ES-I3 (cell line): ENCODE measurements around the gene NCBP2L.
A peak's percentile ranks its signal among the peaks of the same experiment; 100 is the strongest.

ENCODE experiments used
- H3K36me3 ChIP-seq: 2 replicates; pipeline ENCODE4 v1.6.1; 2013; ENCODE audit warnings: mild to moderate bottlenecking, low read length, control low read depth, moderate library complexity; ENCODE audit not compliant: insufficient read depth
- H3K4me1 ChIP-seq: 2 replicates; pipeline ENCODE4 v1.6.1; 2013; ENCODE audit warnings: mild to moderate bottlenecking, control low read depth, low read length; ENCODE audit not compliant: insufficient read depth
- H3K9ac ChIP-seq: 2 replicates; pipeline ENCODE4 v1.6.1; 2013; ENCODE audit warnings: low read depth, mild to moderate bottlenecking, low read length, moderate library complexity
- H3K9me3 ChIP-seq: 2 replicates; pipeline ENCODE4 v1.6.1; 2013; ENCODE audit warnings: mild to moderate bottlenecking, low read length, moderate library complexity; ENCODE audit not compliant: control insufficient read depth, insufficient read depth

NCBP2L gene

DNA sequence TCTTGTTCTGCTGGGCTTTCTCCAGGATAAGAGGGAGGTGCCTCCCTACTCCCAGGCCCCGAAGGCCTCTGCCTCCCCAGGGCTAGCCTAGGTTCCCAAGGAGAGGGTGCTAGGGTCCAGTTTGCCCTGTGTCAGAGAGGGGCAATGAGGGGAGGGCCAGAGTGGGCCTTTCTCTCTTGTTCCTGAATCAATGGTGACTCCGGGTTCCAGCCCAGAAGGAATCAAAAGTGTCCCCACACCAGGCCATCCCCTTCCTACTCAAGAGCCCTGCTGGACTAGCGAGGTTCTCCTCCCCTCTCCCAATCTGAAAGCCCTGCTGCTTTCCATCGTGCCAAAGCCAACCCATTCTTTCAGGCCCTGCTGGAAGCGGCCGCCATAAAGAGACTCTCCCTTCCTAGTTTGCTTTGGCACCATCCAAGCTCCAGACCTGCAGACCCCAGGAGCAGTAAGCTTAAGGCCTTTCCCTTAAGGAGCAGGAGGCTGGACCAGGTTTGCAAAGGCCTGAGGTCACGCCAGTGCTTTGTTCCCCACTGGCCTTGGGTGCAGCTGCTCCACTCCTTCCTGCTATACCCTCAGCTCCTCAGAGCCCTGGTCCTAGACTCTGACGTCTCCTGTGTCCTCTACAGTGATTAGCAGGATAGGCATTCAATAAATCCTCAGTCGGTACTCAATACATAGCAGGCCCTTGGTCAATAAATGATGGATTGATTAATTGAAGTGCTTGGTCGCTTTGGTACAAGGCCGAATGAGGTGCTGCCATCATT is 12.5 kb upstream of the NCBP2L start:
- Histone ChIP-seq H3K36me3 (no peaks in the 10 kb centered on the region), H3K9ac (no peak overlapping the region), H3K9me3 (no peaks in the 10 kb centered on the region), H3K4me1 (peaks cover 14% of the 10 kb centered on the region; the same call in 1 of the 2 replicates)

DNA sequence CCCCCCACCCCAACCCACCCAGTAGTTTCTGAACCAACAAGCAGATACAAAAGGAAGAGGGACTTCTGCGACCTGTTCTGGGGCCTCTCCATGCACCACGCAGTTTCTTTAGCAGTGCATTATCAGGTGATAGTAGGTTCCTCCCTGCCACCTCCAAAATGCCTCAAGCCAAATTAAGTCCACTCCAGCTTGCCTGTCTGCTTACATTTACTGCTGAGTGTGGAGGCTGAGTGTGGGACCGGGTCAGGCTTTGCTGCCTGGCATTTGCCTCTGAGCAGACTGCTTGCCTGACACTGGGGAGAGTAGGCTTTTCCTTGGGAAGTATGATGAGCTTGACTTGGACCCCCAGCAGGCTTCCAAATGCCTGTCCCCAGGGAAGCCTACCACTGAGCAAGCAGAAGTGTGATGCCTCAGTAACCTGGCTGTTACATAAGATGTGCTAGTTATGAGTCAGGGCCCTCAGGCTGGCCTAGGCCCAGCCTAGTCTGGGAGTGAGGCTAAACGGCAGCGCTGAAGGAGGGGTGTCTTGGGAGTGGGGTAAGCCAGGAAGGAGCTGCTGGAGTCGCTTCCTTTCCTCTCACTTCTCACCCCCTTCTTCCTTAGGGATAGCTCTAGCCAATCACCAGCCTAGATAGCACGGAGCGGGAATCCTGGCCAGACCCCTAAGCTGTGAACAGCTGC is 10.9 kb upstream of the NCBP2L start:
- Histone ChIP-seq H3K4me1 (peaks cover 14% of the 10 kb centered on the region; the same call in 1 of the 2 replicates), H3K9ac (no peak overlapping the region), H3K36me3 (no peaks in the 10 kb centered on the region), H3K9me3 (no peaks in the 10 kb centered on the region)

DNA sequence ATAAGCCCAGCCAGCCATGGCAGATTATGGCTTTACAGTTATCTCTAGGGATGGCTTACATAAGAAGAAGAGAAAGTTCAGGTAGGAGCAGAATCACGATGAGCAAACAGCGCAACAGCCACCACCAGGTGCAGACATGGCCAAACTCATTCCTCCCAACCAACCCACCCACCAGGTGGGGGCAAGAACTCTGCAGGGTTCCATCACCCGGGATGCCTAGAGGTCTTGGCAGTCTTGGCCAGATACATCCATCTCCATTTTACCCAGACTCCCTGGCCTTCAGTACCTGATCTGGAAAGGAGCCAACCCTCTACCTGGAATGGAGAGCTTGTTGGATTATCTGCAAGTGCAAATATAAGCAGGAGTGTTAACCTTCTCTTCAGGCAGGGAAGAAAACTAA is 9.5 kb upstream of the NCBP2L start:
- H3K9me3 ChIP-seq: no peaks in the 10 kb centered on the region
- no peaks in the 10 kb centered on the region for H3K36me3 ChIP-seq
- peaks cover 16% of the 10 kb centered on the region for H3K4me1 ChIP-seq
- H3K9ac ChIP-seq: no peak overlapping the region

DNA sequence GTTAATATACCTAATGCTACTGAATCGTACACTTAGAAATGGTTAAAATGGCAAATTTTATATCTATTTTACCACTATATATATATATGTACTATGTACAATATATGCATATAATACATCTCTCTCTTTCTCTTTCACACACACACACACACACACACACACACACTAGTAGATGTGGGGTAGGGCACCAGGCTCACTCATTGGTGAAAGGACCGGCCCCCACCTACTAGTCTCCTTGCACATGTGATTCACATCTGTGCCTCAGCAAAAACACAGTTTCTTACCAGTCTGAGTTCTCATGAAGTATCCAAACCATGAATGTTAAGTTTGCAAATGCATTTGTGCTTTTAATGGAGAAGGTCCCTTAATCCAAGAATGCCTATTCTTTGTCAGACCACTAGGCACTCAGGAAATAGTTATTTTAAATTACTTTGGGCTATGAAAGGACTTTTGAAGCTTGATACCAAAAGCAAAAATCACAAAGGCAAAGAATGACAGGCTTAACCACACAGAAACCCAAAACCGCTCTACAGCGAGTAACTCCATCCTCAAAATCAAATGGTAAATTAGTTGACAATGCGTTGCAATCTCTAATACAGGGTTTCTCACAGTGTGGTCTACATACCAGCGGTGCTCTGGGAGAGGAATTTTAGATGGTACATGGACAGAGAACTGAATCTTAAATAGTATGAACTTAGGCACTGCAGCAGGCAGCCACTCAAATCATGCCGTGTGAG is 7.8 kb upstream of the NCBP2L start:
- H3K36me3 ChIP-seq: no peaks in the 10 kb centered on the region

DNA sequence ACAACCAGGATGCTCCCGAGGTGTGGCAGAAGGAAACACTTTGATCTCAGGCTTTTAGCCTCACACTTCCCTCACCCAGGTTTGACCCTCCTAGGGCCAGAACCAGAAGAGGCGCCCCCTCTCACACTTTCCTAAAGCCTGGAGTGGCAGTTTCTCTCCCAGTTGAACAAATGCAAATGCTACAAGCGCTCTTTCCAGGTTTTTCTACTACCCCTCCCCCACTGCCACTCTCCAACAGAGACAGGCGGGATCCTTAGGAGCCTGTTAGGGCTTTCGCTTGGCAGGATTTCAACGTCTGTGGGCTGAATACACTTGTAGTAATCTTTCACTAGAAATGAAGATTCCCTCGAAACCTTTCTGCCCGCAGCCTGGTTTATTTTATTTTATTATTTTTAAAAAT is 4.3 kb upstream of the NCBP2L start:
- no peaks in the 10 kb centered on the region for H3K9me3 ChIP-seq
- peaks cover 17% of the 10 kb centered on the region for H3K4me1 ChIP-seq
- no peak overlapping the region for H3K9ac ChIP-seq
- no peaks in the 10 kb centered on the region for H3K36me3 ChIP-seq

More for the DNA sequence above, 7.8 kb upstream of the NCBP2L start:
- Histone ChIP-seq H3K9ac (no peak overlapping the region), H3K9me3 (no peaks in the 10 kb centered on the region), H3K4me1 (peaks cover 22% of the 10 kb centered on the region)

DNA sequence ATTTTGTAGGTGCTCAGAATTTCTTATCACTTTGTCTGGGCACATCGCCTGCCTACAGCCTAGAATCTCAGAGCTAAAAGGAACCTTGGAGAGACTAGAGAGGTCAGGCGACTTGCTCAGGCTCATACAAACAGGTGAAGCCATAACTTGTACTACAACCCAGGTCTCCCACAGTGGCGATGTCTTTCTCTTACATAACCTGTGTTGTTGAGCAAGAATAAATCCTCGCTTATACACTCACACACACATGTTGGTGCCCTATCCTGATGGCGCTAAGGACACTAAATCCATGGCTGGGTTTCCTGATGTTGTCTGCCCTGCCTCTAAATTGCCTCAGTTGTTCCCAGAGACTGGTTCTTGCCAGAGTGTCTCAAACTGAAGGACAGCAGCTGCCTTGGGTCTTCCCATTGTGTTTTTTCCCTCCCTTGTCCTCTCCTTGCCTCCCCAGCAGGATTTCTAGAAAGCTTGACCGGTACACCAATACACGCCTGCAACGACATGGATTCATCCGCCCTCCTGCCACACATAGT is 3.6 kb upstream of the NCBP2L start:
- peaks cover 17% of the 10 kb centered on the region for H3K4me1 ChIP-seq
- no peaks in the 10 kb centered on the region for H3K9me3 ChIP-seq
- H3K36me3 ChIP-seq: no peaks in the 10 kb centered on the region
- H3K9ac ChIP-seq: no peak overlapping the region

DNA sequence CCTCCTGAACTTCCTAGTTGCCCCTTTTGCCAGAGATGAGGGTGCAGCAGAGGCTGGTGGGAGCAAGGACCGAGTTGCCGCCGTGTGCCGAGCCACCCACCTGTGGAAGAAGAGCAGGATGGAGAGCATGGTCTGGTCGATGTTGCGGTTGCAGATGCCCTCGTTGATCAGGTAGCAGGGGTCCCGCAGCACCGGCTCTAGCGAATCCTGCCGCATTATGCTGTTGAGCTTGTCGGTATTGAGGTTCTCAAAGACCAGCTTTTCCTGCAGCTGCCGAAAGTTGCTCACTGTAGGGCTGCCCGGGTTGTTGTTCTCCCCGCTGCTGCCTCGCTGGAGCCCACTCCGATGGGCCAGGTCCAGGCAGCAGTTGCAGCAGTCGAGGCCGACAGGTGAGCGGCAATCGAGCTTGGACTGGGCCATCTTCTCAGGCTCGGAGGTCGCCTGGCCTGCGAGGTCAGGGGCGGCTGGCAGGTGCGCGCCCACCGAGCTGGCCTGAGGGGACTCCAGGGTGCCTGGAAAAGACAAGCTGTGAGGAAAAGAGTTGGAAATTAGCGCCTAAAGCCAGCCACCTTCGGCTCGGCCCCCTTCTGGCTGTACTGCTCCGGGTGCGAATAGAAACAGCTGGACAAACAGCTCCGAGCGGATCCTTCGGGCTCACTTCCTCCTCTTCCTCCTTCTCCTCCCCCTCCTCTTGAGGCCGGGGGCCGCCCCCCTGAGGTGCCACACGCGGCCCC is 2.4 kb upstream of the NCBP2L start:
- H3K9me3 ChIP-seq: no peaks in the 10 kb centered on the region
- no peaks in the 10 kb centered on the region for H3K36me3 ChIP-seq
- H3K9ac ChIP-seq: peak overlapping the region; percentile 46
- H3K4me1 ChIP-seq: peaks cover 17% of the 10 kb centered on the region

DNA sequence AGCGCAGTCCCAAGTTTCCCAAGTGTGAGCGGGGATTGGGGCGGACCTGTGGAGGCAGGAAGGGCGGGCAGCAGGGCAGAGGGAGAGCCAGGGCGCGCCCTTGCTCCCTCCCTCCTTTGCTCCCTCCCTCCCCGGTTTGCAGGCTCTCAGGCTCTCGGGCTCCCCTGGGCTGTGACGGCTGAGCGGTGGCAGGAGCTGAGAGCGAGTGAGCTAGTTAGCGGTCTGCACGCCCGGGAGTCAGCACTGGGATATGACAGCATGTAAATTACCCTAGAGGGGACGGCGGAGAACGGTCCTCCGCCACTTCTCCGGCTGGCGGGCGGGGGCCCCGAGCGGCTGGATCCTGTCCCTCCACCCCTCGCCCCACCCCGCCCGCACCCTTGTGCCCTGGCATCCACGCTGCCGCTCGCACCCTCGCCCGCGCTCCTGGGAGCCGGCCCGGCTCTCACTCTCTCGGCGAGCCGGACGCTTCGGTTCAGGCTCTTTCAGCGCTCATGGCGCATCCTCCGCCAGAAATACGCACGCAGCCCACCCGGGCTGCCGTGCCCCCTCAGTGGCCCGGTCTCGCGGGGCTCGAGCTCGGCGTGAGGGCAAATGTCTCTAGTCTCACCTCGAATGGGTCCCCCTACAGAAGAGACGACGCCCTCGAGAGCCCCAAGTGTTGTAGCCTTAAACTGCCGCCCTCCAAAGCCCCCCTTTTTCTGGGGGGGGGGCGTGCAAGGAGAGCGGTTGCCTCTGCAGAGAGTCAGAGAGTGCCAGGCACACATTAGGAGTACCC is 1.6 kb upstream of the NCBP2L start, which contains the start of gene TSC22D3:
Gene TSC22D3, minus strand, starts transcription at position 54 of the 778 bp plus-strand sequence. CDS start 368 bp downstream, outside the sequence.
- H3K9ac ChIP-seq: peak within 1 kb of the TSS; percentile 46
- no peaks in the 10 kb centered on the region for H3K36me3 ChIP-seq
- H3K4me1 ChIP-seq: peaks cover 17% of the 10 kb centered on the region
- no peaks in the 10 kb centered on the region for H3K9me3 ChIP-seq

DNA sequence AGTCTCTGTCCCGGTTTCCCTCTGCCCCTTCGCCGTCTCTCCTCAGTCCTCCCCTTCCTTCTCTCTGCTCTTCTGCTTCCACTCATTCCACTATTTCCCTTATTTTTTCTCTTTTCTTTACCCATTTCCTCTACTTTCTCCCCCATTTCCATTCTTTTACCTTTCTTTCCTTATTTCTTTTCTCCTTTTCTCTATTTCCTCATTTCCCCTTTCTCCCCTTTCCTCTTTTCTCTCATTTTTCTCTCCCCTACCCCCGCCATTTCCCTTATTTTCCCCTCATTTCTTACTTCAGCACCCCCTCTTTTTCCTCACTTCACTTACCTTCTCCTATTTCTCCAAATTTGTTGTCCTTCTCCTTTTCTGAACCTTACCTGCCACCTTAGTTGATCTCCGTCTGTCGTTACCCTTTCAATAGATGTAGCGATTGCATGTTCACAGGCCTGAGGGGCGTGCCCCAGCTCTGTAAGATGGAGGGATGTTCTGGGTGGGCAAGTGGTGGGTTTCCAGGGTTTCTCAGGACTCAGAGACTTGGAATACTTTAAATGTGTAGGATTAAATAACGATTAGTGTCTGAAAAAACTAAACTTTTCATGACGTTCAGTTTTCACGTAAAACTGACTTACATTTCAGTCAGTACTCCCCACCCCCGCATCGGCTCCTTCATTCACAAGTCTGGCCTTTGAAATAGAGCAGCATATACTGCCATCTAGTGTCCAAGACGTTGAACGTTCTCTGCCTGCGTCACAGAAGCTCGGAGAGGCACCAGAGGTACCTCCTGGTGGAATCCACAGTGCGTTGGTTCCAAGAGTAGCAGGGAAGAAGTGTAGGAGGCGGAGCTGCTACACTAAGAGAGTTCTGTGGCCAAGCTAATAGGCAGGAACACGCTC is 641 bp upstream of the NCBP2L start:
- peaks cover 17% of the 10 kb centered on the region for H3K4me1 ChIP-seq
- H3K9me3 ChIP-seq: no peaks in the 10 kb centered on the region
- H3K9ac ChIP-seq: peak overlapping the region; percentile 46; the same call in 1 of the 2 replicates

DNA sequence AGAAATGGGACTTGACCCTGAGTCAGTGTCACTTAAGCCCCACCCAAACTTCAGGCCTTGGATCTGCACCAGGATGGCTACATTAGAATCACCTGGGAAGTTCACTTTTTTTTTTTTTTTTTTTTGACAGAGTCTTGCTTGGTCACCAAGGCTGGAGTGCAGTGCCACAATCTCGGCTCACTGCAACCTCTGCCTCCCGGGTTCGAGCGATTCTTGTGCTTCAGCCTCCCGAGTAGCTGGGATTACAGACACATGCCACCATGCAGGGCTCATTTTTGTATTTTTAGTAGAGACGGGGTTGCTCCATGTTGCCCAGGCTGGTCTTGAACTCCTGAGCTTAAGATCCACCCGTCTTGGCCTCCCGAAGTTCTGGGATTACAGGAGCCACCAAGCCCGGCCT is 3.0 kb downstream of the NCBP2L start:
- Histone ChIP-seq H3K9ac (no peak overlapping the region), H3K9me3 (no peaks in the 10 kb centered on the region), H3K4me1 (peaks cover 4% of the 10 kb centered on the region; the same call in 1 of the 2 replicates), H3K36me3 (no peaks in the 10 kb centered on the region)

More for the DNA sequence above, 641 bp upstream of the NCBP2L start:
- H3K36me3 ChIP-seq: no peaks in the 10 kb centered on the region

DNA sequence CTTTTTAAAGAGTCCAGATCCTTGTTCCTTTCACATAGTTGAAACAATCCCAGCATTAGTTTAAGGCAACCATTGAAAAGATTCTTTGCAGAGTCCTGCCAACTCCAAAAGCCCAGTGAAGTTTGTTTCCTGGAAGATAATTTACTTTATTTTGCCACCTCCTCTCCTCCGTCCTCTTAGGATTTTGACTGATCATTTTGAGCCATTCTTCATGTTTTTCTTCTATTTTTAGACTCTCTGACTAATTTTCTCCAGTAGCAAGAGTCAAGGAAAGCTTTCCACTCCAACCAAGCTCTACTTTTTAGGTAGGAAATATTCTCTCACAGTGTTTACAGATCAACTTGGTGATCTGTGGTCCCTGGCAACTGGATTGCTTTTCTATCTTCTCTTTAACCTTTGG is 10.3 kb downstream of the NCBP2L start:
- Histone ChIP-seq H3K9ac (no peak overlapping the region), H3K36me3 (no peaks in the 10 kb centered on the region), H3K4me1 (no peaks in the 10 kb centered on the region), H3K9me3 (no peaks in the 10 kb centered on the region)

DNA sequence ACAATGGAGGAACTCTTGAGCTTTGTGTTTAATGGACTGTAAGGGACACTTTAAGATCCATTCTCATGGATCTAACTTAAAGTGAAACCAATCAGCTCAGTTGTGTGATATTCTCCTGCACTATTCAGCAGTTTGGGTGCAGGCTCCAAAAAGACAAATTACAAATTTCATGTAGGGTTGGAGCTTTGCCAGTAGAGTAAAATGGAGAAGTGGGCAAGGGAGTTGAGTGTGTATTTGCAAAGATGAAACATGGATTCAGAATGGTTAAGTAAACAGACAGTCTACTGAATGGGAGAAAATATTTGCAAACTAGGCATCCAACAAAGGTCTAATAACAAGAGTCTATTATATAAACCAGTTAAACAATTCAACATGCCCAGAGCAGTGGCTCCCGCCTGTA is 26.9 kb downstream of the NCBP2L start:
- no peaks in the 10 kb centered on the region; the same call in none of the 2 replicates for H3K9me3 ChIP-seq
- H3K36me3 ChIP-seq: no peaks in the 10 kb centered on the region
- no peaks in the 10 kb centered on the region for H3K4me1 ChIP-seq
- H3K9ac ChIP-seq: no peak overlapping the region
